Epithelial cell of prostate (primary cell): ENCODE data around the gene CAPN7.

Source experiments
- DNase-seq: peaks from one replicate; pipeline ENCODE4 v3.0.0-alpha.2; 2011; ENCODE audit warnings: low read depth, low spot score
- H3K27ac ChIP-seq: fragments of 450-650 bp; 2 replicates; pipeline ENCODE4 v1.5.1; 2017; ENCODE audit warnings: mild to moderate bottlenecking

Gene CAPN7

DNA sequence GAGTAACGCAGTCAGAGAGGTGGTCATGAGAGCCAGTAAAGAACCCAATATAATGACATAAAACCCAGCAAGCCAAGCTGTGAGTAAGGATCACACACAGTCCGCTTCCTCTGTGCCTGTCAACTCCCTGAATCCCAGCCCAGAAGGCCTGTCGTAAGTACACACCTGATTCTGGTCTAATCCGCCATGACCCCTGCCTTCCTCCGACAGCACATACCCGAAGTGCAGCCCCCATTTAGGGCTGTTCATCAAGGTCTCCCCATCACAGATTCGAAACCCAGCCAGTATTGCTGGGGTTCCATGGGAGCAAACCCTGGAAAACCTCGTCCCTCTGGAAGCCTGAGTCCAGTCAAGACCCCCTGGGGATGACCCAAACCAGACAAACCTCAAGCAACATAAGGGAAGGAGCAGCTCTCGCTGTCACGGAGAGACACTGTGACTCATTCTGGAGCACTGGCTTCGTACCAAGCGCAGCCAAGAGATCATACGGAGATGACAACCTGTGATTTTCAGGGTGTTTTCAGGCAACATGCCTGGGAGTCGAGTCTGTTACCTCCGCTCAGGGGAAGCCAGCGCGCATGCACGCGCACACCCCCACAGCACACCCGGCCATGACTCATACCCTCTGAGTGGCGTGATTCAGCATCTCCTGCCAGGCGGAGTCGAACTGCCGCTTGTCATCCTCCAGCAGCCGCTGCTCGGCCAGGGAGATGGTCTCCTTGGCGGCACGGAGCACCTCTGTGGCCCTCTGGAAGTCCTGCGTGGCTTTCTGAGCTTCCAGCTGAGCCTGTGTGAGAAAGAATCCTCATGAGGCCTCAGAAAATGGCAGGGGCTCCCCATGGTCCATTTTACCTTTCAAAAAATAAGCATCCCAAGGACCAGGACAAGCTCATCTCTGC is 63.3 kb downstream of the CAPN7 start:
- DNase-seq: peak; percentile 72
- peak overlapping the region; percentile 25 for H3K27ac ChIP-seq

DNA sequence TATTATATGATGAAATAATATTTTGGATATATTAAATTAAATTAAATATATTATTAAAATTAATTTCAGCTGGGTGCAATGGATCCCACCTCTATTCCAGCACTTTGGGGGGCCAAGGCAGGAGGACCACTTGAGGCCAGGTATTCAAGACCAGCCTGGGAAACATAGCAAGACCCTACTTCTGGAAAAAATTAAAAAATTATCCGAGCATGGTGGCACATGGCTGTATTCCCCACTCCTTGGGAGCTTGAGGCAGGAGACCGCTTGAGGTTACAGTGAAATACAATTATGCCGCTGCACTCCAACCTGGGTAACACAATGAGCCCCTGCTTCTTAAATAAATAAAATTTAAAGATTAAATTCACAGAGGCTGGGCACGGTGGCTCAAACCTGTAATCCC is 65.0 kb downstream of the CAPN7 start:
- no peak overlapping the region for H3K27ac ChIP-seq
- no peak for DNase-seq

DNA sequence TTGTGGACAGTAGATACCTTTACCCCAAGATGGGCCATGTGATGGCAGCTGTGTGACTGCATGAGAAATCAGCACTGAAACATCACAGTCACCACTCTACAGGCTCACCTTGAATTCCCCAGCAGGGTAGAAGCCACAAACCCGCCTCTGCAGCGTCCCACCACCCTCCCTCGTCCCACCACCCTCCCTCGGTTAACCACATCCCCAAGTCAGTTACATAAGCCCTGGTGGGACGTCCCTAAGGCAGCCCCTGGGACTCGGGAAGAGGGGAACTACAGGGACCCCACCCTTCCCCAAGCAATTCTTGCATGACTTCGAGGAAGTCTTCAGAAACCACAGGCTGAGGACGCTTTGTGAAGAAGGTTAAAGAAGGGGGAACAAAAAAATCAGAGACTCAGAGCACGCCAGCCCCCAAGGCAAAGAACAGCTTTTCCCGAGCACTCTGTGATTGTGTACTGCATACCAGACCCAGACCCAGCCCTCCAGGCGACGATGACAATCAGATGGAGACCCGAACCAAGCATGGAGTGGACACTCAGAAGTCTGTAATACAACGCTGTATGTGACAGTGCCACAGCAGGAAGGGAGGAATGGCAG is 65.8 kb downstream of the CAPN7 start:
- DNase-seq: no peak
- H3K27ac ChIP-seq: no peak overlapping the region

DNA sequence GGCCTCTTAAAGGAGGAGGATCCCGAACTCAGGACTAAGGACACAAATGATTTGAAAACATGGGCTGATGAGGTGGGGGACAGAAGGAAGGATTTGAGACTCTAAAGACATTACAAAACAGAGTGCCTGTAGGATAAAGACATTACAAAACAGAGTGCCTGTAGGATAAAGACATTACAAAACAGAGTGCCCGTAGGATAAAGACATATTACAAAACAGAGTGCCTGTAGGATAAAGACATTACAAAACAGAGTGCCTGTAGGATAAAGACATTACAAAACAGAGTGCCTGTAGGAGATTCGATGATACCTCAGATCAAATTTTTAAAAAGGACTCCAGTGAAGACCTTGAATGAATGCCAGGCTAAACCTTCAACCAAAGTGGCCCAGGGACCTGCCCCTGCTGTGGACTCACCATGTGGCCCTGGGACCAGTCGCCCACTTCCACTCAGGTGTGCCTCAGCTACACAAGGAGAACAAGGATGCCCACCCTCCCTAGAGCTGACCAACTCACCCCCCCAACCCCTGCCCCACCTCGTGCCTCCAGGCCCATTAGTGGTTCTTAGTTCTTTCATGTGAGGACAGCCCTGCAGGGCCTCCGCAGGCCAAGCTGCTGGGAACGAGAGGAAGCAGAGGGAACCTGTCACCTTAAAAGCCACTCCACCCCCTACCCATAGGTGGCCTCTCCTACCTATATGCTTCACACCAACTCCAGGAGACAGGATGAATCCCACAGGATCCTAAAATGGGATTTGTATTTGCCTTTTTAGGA is 66.6 kb downstream of the CAPN7 start:
- H3K27ac ChIP-seq: no peak overlapping the region
- DNase-seq: no peak

DNA sequence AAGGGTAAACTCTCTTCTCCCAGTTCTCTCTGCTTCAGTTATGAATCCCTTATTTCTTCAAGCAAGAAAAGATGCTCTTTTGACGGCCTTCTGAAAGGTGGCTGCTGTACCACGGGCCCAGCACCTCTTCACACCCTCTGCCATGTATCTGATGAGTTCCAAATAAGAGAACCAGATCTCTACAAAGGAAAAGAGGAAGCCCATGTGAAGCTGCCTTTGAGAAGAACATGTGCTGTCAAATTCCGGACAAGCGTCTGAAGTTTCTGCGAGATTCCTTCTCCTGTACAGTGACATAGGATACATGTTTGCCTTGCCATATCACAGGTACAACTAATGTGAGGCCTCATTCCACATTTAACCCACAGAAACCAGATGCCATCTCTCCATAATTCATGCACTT is 67.2 kb downstream of the CAPN7 start:
- no peak for DNase-seq
- no peak overlapping the region for H3K27ac ChIP-seq

DNA sequence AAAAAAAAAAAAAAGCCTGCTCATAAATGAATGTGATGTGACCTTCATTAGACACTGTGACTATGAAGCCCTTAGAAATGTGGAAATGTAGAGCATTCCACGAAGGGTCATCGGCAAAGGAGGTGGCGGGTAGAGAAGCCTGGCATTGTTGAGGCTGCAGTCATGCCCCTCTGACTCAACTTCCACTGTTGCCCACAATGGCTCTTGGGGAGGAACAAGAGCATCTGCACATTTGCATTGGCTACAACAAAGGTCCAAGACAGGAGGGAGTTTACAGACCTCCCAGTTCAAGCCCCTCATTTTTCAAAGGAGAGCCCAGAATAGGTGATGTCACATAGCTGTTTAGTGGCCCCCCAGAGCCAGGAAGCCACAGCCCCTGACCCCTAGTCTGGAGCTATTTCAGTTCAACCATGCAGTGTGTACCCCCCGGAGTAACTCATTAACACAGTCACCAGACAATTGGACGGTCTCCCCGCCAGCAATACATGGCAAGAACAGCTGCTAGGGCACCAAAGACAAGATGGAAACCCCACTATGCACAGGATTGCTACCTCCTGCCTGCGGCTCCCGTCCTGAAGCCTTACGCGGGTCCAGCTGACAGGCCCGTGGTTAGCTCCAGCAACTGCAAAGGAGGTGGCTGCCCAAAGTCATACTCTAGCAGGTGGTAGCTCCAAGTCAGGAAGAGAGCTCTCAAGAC is 70.1 kb downstream of the CAPN7 start:
- no peak overlapping the region for H3K27ac ChIP-seq
- no peak for DNase-seq

DNA sequence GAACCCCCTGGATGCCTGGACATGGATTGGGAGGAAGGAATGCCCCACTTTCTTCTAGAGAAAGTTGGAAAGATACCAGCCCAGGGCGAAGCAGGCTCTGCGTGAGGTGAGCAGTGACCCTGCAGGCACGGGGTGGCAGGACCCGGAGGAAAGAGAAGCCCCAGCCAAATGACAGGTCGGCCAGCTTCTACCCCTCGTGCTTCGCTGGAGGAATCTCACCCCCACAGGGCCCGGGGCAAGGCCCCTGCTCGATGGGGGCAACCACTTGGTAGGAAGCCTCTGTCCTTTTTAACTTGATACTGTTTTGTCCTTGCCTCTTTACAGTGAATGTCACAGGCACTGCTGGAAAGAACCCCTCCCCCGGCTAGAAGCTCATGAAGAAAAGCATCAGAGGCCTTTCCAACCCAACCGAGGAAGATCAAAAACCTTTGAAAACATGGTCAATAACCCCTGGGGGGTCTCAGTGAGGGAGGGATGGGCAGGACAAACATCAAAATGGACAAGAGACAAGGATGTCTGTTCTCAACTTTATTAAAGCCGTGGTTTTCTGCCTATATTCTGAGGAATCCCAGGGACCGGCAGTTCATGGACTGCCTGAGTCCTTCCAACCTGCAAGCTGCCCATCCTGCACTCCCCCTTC is 71.9 kb downstream of the CAPN7 start:
- no peak for DNase-seq
- no peak overlapping the region for H3K27ac ChIP-seq

DNA sequence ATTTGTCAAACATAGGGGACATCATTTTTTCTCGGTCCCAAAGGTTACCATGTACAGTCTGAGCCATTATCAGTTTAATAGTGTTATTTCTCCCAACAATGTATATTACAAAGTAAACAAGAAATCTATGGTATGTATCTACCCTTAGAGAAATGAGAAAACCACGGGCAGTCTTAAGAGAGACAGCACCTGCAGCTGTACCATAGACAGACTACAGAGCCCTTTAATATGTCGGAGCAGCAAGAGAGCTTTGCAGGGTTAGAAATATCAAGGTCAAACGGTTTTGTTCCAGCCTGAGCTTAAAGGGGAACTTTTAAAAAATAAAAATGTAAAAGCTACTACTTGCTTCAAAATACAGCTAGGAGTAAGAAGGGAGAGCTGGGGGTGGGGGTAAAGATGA is 73.2 kb downstream of the CAPN7 start:
- no peak for DNase-seq

DNA sequence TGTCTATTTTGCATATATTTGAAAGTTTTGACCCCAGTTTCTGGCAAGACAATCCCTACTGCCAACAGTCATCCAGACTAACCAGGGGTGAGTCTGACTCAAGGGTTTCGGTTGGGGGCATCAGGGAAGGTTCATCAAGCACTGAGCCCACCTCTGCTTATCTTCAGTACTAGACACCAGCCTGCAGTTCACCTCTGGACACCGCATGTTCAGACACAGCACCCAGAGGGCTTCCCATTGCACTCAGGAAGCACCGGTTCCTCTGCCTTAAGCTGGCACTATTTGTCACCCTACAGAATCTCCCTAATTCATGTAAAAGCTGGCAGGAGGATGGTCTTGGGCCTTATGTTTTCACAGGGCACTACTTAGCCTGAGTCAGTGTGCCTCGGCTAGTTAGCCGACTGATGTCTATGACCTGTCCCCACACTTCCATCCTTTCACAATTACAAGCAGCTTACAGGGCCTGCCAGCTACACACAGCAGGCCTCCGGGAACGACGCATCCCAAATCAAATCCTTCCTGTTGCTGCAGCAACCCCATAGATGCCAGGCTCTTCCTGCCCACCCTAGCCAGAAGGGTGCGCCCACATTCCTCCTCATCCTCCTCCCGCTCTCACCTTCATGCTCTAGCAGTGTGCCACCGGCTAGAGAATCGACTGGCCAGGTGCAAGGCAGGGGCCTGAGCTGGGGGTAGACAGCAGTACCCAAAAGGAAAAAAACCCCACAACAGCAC is 73.8 kb downstream of the CAPN7 start:
- no peak for DNase-seq
- H3K27ac ChIP-seq: no peak overlapping the region

More for the DNA sequence above, 73.2 kb downstream of the CAPN7 start:
- no peak overlapping the region for H3K27ac ChIP-seq

DNA sequence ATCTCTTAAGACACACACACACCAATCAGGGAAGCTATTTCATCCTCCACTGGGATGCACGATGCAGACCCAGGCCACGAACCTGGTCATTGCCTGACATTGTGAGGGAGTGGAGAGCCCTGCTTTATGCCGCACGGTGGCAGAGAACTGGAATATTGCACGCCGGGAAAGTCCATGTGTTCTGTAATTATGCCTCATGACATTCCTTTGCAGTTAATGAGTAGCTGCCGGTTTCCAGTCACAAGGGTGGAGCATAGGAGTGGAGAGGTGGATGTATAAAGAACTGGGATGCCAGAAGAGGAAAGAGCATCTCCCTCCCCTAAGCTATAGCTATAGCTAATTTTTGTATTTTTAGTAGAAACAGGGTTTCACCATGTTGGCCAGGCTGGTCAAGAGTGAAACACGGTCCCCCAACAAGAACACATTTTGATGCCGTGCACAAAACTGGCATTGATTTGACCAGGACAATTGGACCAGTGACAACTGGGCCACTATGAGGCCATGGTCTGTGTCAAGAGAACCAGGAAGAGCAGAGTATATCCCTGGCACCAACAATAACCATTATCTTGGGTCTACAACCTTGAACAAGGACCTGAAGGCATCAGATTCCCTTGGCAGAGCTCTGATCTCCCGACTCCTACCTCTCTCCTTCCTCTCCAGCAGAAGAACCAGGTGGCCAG is 74.9 kb downstream of the CAPN7 start:
- DNase-seq: no peak
- H3K27ac ChIP-seq: no peak overlapping the region

DNA sequence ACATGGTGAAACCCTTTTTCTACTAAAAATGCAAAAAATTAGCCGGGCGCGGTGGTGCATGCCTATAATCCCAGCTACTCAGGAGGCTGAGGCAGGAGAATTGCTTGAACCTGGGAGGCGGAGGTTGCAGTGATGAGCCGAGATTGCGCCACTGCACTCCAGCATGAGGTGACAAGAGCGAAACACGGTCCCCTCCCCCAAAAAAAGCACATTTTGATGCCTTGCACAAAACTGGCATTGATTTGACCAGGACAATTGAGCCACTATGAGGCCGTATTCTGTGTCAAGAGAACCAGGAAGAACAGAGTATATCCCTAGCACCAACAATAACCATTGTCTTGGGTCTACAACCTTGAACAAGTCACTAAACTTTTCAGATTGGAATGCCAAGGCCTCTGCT is 75.8 kb downstream of the CAPN7 start:
- no peak overlapping the region for H3K27ac ChIP-seq
- DNase-seq: no peak

DNA sequence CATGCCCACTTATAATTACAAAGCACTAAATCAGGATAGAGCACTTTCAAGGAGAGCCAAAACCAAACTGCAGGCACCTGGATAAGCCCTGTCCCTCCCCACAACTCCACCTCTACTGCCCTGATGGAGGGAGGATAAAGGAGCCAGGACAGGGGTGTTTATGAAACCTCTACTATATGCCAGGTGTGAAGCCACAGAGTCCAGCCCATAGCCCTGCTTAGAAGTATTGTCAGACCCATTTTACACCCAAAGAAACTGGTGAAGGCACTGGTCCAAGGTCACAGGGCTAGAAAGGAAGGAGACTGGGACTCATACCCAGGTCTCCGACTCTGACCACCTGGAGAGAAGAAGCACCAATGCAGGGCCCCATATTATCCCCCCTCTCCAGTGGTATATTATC is 77.7 kb downstream of the CAPN7 start:
- H3K27ac ChIP-seq: no peak overlapping the region
- DNase-seq: no peak

DNA sequence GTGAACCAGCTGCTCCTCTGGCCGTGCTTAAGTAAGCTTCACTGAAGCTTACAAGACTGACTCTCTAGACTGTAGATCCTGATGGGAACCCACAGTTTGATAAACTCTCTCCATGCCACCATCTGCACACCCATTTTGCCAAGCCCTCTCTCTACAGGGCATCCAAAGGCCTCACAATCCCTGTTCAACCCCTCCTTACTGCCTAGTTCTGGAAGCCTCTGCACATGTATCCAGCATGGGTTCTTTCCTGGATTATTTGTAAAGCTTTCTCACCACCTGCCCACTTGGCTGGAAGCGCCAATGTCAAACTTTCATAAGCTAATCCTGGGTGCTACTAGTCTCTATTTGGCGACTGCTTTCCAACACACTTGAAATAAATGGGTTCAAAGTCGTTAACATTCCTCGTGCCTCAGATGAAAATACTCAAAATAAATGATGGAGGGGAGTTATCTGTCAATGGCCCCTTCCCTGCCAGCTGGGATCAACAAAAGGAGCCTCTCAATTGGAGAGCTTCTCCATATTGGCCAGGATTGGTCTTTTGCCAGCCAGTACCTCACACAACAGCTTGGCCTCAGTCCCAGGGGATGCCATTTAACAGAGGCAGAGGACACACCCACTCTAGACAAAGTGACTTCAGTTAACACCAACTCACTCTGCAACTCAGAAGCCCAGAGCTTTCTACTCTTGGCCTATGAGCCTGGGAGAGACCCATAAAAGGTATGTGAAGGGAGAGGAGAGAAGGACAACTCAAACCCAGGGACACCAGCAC is 78.3 kb downstream of the CAPN7 start:
- no peak for DNase-seq
- H3K27ac ChIP-seq: no peak overlapping the region

DNA sequence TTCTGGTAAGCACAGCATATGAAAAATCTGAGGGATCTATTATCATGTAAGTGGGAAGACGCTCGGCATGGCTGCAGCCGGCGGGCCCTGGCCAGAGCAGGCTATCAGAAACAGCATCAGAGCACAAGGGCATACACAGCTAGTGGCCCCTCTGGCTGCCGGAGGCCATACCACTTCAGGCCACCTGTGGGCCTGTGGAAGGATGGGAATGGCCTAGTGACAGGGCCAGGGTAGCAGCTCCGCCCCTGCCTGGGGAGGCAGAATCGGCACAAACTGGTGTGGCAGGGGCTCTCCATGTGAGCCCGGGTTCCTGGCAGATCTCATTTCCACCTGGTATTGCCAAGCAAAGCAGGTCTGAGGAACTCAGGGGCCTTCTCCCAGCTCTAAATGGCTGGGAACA is 80.0 kb downstream of the CAPN7 start:
- no peak for DNase-seq
- no peak overlapping the region for H3K27ac ChIP-seq

DNA sequence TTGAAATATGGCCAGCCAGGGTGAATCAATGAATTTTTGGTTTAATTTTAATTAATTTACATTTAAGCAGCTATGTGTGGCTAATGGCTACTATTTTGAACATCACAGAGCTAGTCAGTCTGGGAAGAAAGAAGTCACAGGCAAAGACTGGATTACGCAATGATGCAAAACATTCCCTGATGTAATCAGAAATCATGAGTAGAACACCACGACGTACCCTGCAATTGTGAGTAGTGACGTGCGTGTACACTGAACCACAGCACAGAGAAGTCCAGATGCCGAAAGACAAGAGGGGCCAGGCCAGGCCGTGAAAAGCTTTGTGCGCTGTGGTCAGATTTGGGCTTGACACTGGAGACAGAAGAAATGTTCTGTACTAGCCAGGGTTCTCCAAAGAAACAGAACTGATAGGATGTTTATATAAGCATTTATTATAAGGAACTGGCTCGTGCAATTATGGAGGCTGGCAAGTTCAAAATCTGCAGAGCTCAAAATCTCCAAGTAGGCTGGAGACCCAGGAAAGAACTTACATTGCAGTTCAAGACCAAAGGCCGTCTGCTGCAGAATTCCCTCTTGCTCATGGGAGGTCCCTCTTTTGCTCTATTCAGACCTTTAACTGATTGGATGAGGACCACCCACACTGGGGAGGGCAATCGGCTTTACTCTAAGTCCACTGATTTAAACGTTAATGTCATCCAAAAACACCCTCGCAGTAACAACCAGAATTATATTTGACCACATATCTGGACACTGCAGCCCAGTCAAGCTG is 81.7 kb downstream of the CAPN7 start:
- DNase-seq: no peak

DNA sequence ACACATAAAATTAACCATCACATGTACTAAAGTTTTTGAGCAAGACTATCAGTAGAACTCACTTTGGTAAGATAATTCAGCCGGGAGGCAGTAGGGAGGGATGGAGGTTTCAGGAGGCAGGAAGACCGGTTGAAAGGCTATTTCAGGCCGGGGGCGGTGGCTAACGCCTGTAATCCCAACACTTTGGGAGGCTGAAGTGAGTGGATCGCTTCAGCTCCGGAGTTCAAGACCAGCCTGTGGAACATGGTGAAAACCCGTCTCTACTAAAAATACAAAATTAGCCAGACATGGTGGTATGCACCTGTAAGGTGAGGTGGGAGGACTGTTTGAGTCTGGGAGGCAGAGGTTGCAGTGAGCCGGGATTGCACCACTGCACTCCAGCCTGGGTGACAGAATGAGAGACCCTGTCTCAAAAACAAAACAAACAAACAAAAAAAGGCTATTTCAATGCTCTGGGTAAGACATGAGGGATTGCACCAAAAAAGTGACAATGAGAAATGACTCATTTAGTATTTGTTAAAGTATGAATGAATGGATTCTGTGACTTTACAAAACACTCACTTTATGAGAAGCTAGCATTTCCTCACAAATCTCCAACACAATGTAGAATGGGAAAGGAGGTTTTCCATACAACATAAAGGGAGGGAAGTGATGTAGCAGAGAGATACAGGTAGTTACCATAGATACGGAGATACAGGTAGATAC is 82.4 kb downstream of the CAPN7 start:
- no peak overlapping the region for H3K27ac ChIP-seq
- no peak for DNase-seq

More for the DNA sequence above, 81.7 kb downstream of the CAPN7 start:
- H3K27ac ChIP-seq: no peak overlapping the region

DNA sequence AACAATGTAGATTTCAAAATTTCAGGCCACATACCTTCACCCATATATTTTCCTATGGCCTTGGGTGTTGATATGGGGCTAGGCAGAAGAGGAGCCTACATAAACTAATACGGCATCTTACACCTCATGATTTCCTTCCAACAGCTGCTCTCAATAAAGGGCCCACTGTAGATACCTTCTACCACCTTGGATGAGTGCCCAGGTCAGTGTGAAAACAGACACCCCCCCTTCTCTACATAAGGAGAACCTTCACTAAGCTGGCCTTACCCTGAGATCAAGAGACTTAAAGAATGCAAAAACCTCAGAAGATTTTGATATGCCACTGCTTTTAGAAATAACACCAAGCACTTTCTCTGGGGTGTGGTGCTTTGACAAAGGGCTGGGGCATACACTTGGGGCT is 83.6 kb downstream of the CAPN7 start:
- H3K27ac ChIP-seq: no peak overlapping the region
- DNase-seq: no peak
